LNCAP (cell line): ENCODE measurements around the gene LAMA2.

Source experiments
- CTCF ChIP-seq: fragments of 450-650 bp; IDR thresholded peaks from 2 replicates; pipeline ENCODE4 v1.5.1; 2017; ENCODE audit warnings: mild to moderate bottlenecking

Gene LAMA2

GRCh38 chr6:129203190-129203900, 320.4 kb downstream of the LAMA2 start:
- TF ChIP-seq CTCF: no peak

GRCh38 chr6:129206821-129207220, 323.9 kb downstream of the LAMA2 start:
- no peak for TF ChIP-seq CTCF

GRCh38 chr6:129207832-129208231, 324.9 kb downstream of the LAMA2 start:
- TF ChIP-seq CTCF: no peak

DNA sequence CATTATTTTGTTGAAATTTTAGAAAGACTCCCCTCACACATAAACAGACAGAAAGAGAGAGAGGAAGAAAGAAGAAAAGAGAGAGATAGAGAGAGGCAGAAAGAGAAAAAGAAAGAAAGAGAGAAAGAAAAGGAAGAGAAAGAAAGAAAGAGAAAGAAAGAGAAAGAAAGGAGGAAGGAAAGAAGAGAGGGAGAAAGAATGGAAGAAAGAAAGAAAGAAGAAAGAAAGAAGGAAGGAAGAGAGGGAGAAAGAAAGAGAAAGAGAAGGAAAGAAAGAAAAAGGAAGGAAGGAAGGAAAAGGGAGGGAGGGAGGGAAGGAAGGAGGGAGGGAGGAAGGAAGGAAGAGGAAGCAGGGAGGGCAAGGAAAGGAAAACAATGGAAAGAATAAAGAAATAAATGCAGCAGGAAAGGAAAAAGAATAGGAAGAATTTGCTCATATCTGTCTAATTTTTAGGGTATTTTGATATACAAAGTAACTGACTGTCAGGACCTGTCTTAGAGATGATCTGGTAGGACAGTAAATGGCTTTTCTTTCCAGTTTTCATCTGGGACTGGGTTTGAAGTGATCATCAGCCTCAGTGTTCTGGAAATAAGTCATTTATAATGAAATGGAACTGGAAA, 325.6 kb downstream of the LAMA2 start:
- no peak for TF ChIP-seq CTCF

DNA sequence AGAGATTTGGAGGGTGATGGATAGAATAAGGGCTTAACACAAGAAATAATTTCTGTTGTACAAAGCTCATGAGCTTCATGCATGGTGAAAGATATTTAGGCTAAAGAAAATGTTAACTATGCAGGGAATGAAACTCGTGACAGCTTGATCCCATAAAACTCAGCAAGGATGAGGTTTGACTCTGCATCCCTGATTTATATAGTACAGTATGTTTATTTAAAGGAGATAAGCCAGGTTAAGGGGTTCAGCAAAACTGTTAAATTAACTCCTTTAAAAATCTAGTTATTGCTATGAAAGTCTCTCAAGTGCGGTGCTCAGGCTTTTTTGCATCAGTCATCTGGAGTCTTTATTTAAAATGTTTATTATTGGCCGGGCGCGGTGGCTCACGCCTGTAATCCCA, 326.4 kb downstream of the LAMA2 start:
- TF ChIP-seq CTCF: no peak

- TF ChIP-seq CTCF: no peak
Observed at GRCh38 chr6:129210684-129211083, 327.7 kb downstream of the LAMA2 start.

DNA sequence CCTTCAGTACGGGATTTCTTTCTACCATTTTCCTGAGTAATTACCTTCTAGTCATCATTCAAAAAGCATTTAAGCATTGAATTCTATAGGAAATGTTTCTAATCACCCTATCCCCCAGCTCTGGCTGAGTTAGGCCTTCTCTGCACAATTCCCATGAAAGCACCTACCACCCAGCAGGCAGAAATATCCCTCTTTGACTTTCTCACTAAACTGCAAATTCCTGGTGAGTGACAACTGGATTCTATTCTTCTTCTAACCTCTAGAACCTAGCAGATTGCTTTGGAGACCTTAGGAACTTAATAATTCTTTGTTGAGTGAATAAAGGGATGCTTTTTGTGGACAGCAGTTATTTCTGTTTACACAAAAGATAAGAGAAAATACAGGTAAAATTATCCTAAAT, 328.7 kb downstream of the LAMA2 start:
- TF ChIP-seq CTCF: no peak
